Kidney (tissue), 14 donors: ENCODE results near the gene FAM149B1. TPM values are rescaled to one million over a fixed set of nuclear protein-coding genes. Genes with fewer than 3 reads are reported as not detected.
"Not testable (repeated sequence)": the region's sequence is repeated elsewhere in the genome, so short reads cannot be mapped to it uniquely, and the experiment has no call there.

Experiments
- DNase-seq, 5 donors: peaks; one replicate each; pipeline ENCODE4 v3.0.0-alpha.2; 2013 to 2020
- FAIRE-seq: peaks from 2 replicates; lab custom pipeline; 2012; peaks lifted over from hg19 to GRCh38; lab: Jason Lieb, UNC
- H3K27ac ChIP-seq, 2 donors: one replicate each; pipeline ENCODE4 v1.7.0; 2013; ENCODE audit warnings: low read depth in 2 of 2, low read length in 2 of 2, inconsistent platforms in 1 of 2
- H3K27me3 ChIP-seq: one replicate; pipeline ENCODE4 v1.7.1; 2013; ENCODE audit warnings: low read length, inconsistent platforms; ENCODE audit not compliant: control insufficient read depth, insufficient read depth
- H3K36me3 ChIP-seq, 3 donors: one replicate each; pipeline versions ENCODE4 v1.7.0 to v1.7.1; 2013; ENCODE audit warnings: low read length in 3 of 3, control low read depth in 1 of 3, inconsistent platforms in 1 of 3; ENCODE audit not compliant: insufficient read depth in 3 of 3, control insufficient read depth in 2 of 3
- H3K4me1 ChIP-seq, 3 donors: one replicate each; pipeline versions ENCODE4 v1.7.0 to v1.7.1; 2013; ENCODE audit warnings: low read length in 3 of 3, inconsistent platforms in 1 of 3, low read depth in 1 of 3; ENCODE audit not compliant: control insufficient read depth in 2 of 3, insufficient read depth in 2 of 3
- H3K4me3 ChIP-seq, 3 donors: one replicate each; pipeline versions ENCODE4 v1.7.0 to v1.8.1; 2013; ENCODE audit warnings: low read length in 3 of 3, control low read depth in 1 of 3, inconsistent platforms in 1 of 3
- H3K9ac ChIP-seq, 3 donors: one replicate each; pipeline versions ENCODE4 v1.7.0 to v1.7.1; 2013; ENCODE audit warnings: low read length in 3 of 3, control low read depth in 1 of 3, inconsistent platforms in 1 of 3
- H3K9me3 ChIP-seq, 3 donors: one replicate each; pipeline versions ENCODE4 v1.7.0 to v1.7.1; 2013; ENCODE audit warnings: low read length in 3 of 3, control low read depth in 1 of 3, inconsistent platforms in 1 of 3; ENCODE audit not compliant: control insufficient read depth in 2 of 3, insufficient read depth in 1 of 3
- intact Hi-C: fragments of 100-400 bp; cut with DNase I; formaldehyde crosslinking; loops from one replicate; pipeline ENCODE4 v1.11.1; 2022
- polyA plus RNA-seq: library from polyadenylated mRNA; stranded (reverse); fragments of 350-450 nt; fragmentation: Illumina TruSeq; extraction: RNeasy Lipid Tissue Mini Kit (QIAGEN cat#74804); gene quantifications from one replicate; pipeline ENCODE4 v1.2.3, GENCODE V29; 2014; ENCODE audit warnings: low read depth, low replicate concordance; ENCODE audit not compliant: insufficient read depth
- total RNA-seq: library from RNA; stranded (reverse); fragmentation: NEBNext Ultra II Directional; extraction: Animal tissue kit (Norgen Biotek cat#: 25700); gene quantifications from one replicate; pipeline ENCODE4 v1.2.1, GENCODE V29; 2021
- TF ChIP-seq, protein P1 (sequence below): IDR thresholded peaks from 3 replicates; pipeline ENCODE4 v1.5.1; 2012; ENCODE audit warnings: mild to moderate bottlenecking, moderate library complexity, borderline replicate concordance; ENCODE audit not compliant: insufficient read depth; ENCODE audit errors: extremely low read depth
- donor health status: control.
- donor health status: control.
- donor health status: control.
- donor health status: control.
- donor health status: control.
- donor health status: DM: yes; HTN: yes; CAD: no.
- donor health status: Normal renal cell carcinoma (clear cell type).

Gene FAM149B1
- total and polyA plus RNA-seq, 2 donors from 2014 or later, result 21.7 to 24.9 TPM

DNA sequence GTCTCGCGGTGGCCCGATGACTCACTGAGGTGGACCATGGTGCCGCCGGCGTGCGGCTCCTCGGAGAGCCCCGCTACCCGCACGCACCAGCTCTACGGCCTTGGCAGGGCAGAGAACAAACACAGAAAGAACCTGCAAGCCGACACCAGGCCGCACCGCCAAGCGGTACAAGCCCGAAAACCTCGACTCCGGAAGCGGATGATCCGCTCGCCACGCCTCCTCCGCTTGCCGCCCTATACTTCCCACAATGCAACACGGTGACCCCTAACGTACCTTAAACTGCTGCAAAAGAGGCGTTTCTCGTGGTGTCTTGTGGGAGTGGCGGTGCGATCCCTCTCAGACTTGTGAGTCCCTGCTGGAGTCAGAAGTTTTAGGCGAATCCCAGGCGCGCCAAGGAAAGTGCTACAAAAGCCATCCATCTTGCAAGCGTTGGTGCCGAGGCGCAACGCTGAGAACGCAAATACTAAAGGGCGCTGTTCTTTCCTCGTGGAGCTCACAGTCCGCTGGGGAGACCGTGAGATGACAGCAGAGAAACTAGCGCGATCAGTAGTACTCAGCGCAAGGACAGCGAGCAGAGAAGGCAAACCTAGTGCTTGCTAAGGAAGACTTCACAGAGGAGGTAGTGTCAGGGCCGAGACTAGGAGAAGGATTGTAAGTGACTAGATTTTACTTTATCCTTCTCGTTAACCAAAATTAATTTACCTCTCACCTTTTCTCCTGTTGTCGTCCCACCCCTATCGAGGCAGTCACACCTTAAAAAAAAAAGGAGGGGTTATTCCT is 84.7 kb downstream of the FAM149B1 start, which contains the start of gene MRPS16:
Gene MRPS16 (minus strand): TSS at position 200 of the 780 bp plus-strand sequence. CDS start 162 bp downstream, at position 38.
- H3K4me1 ChIP-seq, result peaks cover 0 to 9% (median 6%) of the 10 kb centered on the region in 3 donors
- H3K4me3 ChIP-seq, result peak within 1 kb of the TSS; percentile 91 to 98 (median 96)
- no peaks in the 10 kb centered on the region for H3K9me3 ChIP-seq
- H3K27me3 ChIP-seq, result no peaks in the 10 kb centered on the region
- peak within 1 kb of the TSS; percentile 91 to 99 (median 96) for H3K9ac ChIP-seq
- FAIRE-seq, result peak; percentile 15
- intact Hi-C loops, result no loop called here
- H3K36me3 ChIP-seq, result peaks cover 0 to 13% (median 4%) of the 10 kb centered on the region in 3 donors
- TF ChIP-seq, protein P1, sequence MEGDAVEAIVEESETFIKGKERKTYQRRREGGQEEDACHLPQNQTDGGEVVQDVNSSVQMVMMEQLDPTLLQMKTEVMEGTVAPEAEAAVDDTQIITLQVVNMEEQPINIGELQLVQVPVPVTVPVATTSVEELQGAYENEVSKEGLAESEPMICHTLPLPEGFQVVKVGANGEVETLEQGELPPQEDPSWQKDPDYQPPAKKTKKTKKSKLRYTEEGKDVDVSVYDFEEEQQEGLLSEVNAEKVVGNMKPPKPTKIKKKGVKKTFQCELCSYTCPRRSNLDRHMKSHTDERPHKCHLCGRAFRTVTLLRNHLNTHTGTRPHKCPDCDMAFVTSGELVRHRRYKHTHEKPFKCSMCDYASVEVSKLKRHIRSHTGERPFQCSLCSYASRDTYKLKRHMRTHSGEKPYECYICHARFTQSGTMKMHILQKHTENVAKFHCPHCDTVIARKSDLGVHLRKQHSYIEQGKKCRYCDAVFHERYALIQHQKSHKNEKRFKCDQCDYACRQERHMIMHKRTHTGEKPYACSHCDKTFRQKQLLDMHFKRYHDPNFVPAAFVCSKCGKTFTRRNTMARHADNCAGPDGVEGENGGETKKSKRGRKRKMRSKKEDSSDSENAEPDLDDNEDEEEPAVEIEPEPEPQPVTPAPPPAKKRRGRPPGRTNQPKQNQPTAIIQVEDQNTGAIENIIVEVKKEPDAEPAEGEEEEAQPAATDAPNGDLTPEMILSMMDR, result no peak
- peak; percentile 96 to 99 (median 96) for DNase-seq
- peak within 1 kb of the TSS; percentile 87 to 89 for H3K27ac ChIP-seq

DNA sequence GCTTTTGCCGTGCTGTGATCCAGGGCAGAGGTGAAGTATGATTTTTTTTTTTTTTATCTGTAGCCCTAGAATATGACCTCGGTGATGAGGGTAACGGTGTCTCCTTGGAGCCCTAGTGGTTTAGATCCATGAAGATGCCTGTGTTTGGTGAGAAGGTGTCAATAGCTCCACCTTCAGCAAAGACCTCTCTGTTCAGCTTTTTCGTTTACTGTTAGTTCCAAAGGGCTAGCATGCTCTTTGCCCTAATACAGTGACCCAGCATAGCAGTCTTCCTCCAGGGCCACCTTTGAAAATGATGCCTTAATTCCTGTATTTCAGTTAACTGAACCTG is 85.3 kb downstream of the FAM149B1 start:
- Histone ChIP-seq H3K27me3 (no peaks in the 10 kb centered on the region), H3K9ac (peak overlapping the region; percentile 91 to 99 (median 96)), H3K4me1 (peaks cover 0 to 9% (median 2%) of the 10 kb centered on the region in 3 donors), H3K4me3 (peak overlapping the region; percentile 91 to 98 (median 96)), H3K9me3 (no peaks in the 10 kb centered on the region), H3K27ac (no peak overlapping the region), H3K36me3 (peaks cover 0 to 13% (median 4%) of the 10 kb centered on the region in 3 donors)
- TF ChIP-seq, protein P1, result no peak
- intact Hi-C loops, result no loop called here
- DNase-seq (peak in 1 of 5 donors; percentile 11), FAIRE-seq (no peak)

DNA sequence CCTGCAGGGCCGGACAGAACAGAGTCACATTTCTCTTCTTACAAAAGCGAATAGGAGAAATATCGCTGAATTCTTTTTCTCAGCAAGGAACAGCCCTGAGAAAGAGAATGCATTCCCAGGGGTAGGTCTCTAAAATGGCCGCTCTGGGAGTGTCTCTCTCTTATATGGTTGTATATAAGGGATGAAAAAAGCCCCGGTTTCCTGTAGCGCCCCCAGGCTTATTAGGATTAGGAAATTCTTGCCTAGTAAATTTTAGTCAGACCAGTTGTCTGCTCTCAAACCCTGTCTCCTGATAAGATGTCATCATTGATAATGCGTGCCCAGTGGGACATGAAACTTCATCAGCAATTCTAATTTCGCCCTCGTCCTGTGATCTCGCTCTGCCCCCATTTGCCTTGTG is 90.7 kb downstream of the FAM149B1 start:
- FAIRE-seq, intact Hi-C loops, H3K36me3 ChIP-seq, H3K27ac ChIP-seq, H3K9ac ChIP-seq, H3K4me1 ChIP-seq, H3K27me3 ChIP-seq, DNase-seq, H3K4me3 ChIP-seq, H3K9me3 ChIP-seq: not testable (repeated sequence)

DNA sequence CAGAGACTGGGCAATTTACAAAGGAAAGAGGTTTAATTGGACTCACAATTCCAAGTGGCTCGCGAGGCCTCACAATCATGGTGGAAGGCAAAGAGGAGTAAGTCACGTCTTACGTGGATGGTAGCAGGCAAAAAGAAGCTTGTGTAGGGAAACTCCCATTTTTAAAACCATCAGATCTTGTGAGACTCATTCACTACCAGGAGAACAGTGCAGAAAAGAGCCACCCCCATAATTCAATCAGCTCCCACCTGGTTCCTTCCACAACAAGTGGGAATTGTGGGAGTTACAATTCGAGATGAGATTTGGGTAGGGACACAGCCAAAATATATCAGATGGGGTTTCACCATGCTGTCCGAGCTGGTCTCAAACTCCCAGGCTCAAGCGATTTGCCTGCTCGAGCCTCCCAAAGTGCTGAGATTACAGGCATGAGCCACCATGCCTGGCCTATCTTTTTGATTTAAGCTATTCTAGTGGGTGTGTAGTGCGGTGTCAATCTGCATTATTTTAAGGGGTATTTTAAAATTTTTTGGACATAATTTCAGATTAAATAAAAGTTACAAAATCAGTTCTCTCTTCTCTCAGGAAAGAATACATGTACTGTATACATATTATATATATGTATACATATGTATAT is 93.6 kb downstream of the FAM149B1 start:
- no peak overlapping the region for H3K9ac ChIP-seq
- H3K4me1 ChIP-seq, result no peaks in the 10 kb centered on the region
- FAIRE-seq (no peak), DNase-seq (no peak)
- TF ChIP-seq, protein P1, result no peak
- no peak overlapping the region for H3K27ac ChIP-seq
- no peaks in the 10 kb centered on the region for H3K36me3 ChIP-seq
- intact Hi-C loops, result no loop called here
- H3K9me3 ChIP-seq, result peaks cover 0 to 2% (median 0%) of the 10 kb centered on the region in 3 donors
- H3K27me3 ChIP-seq, result no peaks in the 10 kb centered on the region
- no peak overlapping the region for H3K4me3 ChIP-seq
